Tibial nerve (tissue), 4 donors: ENCODE data around the gene PPARGC1A. TPM values are rescaled to one million over a fixed set of nuclear protein-coding genes. Genes with fewer than 3 reads are reported as not detected.

ENCODE experiments used
- DNase-seq, 2 donors: peaks; one replicate each; pipeline ENCODE4 v3.0.0-alpha.2; 2019; ENCODE audit warnings: low spot score in 2 of 2
- H3K27ac ChIP-seq, 4 donors: fragments of 200-600 bp; sonication (generic) in 3 of 4; one replicate each; pipeline ENCODE4 v1.5.1; 2017 to 2019; ENCODE audit warnings: mild to moderate bottlenecking in 1 of 4
- H3K27me3 ChIP-seq, 2 donors: fragments of 200-600 bp; sonication (generic) in 1 of 2; one replicate each; pipeline versions ENCODE4 v1.5.1 to v1.6.0; 2017 to 2019
- H3K36me3 ChIP-seq, 3 donors: fragments of 200-600 bp; sonication (generic); one replicate each; pipeline ENCODE4 v1.5.1; 2018 to 2019
- H3K4me1 ChIP-seq, 4 donors: fragments of 200-600 bp; sonication (generic) in 3 of 4; one replicate each; pipeline ENCODE4 v1.5.1; 2017 to 2019
- H3K4me3 ChIP-seq, 4 donors: fragments of 200-600 bp; sonication (generic) in 3 of 4; one replicate each; pipeline ENCODE4 v1.5.1; 2017 to 2019; ENCODE audit warnings: mild to moderate bottlenecking in 1 of 4, moderate library complexity in 1 of 4
- H3K9me3 ChIP-seq, 4 donors: fragments of 200-600 bp; sonication (generic) in 3 of 4; one replicate each; pipeline ENCODE4 v1.5.1; 2017 to 2019
- EP300 ChIP-seq, 2 donors: sonication (generic); formaldehyde crosslinking; IDR thresholded peaks; one replicate each; pipeline ENCODE4 v1.6.1; 2017; ENCODE audit warnings: antibody characterized with exemption in 2 of 2, mild to moderate bottlenecking in 1 of 2
- POLR2A ChIP-seq, 2 donors: fragments of 450-650 bp; IDR thresholded peaks; one replicate each; pipeline ENCODE4 v1.6.1; 2017; ENCODE audit warnings: antibody characterized with exemption in 2 of 2, mild to moderate bottlenecking in 2 of 2, moderate library complexity in 2 of 2
- WGBS, 2 donors: methylation state at CpG; one replicate each; pipeline ENCODE4 v1.1.5; 2018; 5-methylcytosine and 5-hydroxymethylcytosine counted together
- total RNA-seq, 4 donors: library from RNA; depleted of rRNA; stranded (reverse); fragments of >200 nt; gene quantifications; one replicate each; pipeline ENCODE4 v1.1.0, GENCODE V29; 2016
- TF ChIP-seq, protein P1 (sequence below), 5 experiments: fragments of 200-600 bp in 3 of 5; fragments of 450-650 bp in 2 of 5; sonication (generic) in 3 of 5; IDR thresholded peaks; one replicate each; pipeline ENCODE4 v1.5.1; 2016 to 2019; ENCODE audit warnings: antibody characterized with exemption in 5 of 5, mild to moderate bottlenecking in 3 of 5, moderate library complexity in 2 of 5

The PPARGC1A gene
- total RNA-seq, 4 donors from 2014 or later: 4.6 to 14.7 (median 6.8) TPM

DNA sequence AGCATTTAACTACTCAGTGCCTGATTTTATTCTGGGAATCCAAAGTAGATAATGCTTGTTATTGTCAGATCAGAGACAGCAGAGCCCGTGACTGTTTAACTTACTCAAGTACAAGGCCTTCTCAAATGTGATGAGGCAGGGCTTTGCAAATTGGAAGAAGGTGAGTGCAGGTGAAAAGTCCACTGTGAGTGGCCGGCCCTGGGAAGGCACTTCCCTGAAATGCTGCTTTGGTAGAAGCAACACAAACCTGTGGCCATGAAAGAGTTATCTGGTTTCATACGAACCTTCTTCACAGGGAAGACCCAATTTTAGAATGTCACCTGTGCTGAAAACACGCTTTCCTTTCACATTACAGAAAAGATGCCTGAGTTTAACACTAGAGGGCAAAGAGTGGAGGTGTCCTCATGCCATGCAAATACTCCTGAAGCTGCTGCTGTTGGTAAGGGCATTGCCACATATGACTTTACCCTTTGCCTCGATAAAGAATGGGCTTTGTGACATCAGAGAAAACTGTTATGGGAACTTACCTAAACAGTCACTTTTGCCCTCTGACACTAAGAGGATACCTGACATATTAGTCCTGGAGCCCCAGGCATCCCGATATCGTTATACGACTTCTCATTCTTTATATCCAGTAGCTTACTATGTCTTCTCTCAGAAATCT is 8.0 kb downstream of the PPARGC1A start:
- Histone ChIP-seq H3K4me3 (no peak overlapping the region), H3K4me1 (peaks cover 0 to 18% (median 0%) of the 10 kb centered on the region in 4 donors), H3K27ac (no peak overlapping the region), H3K27me3 (no peaks in the 10 kb centered on the region), H3K9me3 (no peaks in the 10 kb centered on the region), H3K36me3 (no peaks in the 10 kb centered on the region)
- no peak for DNase-seq
- no peak for TF ChIP-seq EP300 (IDR thresholded peaks at IDR 0.05)
- no peak for TF ChIP-seq POLR2A (IDR thresholded peaks at IDR 0.05)
- TF ChIP-seq, protein P1, sequence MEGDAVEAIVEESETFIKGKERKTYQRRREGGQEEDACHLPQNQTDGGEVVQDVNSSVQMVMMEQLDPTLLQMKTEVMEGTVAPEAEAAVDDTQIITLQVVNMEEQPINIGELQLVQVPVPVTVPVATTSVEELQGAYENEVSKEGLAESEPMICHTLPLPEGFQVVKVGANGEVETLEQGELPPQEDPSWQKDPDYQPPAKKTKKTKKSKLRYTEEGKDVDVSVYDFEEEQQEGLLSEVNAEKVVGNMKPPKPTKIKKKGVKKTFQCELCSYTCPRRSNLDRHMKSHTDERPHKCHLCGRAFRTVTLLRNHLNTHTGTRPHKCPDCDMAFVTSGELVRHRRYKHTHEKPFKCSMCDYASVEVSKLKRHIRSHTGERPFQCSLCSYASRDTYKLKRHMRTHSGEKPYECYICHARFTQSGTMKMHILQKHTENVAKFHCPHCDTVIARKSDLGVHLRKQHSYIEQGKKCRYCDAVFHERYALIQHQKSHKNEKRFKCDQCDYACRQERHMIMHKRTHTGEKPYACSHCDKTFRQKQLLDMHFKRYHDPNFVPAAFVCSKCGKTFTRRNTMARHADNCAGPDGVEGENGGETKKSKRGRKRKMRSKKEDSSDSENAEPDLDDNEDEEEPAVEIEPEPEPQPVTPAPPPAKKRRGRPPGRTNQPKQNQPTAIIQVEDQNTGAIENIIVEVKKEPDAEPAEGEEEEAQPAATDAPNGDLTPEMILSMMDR (IDR thresholded peaks at IDR 0.05): no peak
- 78 to 81% methylated on average over 8 of the region's 8 CpGs for WGBS, 2 donors

DNA sequence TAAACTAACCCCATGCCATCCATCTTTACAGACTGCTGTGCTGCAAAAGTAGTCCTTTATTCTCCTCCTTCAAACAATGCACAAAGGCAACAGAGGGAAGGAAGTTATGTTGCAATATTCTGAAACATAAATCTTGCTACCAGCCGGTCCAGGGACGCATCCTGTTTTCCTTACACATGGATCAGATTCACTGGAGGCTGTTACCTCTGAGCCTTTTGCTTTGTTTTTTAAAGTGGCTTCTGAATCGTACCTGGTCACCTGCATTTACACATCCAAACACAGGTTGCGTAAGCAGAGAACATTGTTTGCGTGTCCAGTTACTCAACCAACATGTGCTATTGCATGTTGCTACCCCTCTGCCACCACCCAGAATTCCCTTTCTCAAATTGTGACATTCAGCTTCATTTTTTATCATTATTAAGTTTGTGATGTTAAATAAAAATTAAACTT is 8.8 kb downstream of the PPARGC1A start:
- 47 to 50% methylated on average over 5 of the region's 5 CpGs for WGBS, 2 donors
- no peak for TF ChIP-seq EP300 (IDR thresholded peaks at IDR 0.05)
- TF ChIP-seq, protein P1 (IDR thresholded peaks at IDR 0.05): no peak
- TF ChIP-seq POLR2A (IDR thresholded peaks at IDR 0.05): no peak
- peaks cover 0 to 18% (median 0%) of the 10 kb centered on the region in 4 donors for H3K4me1 ChIP-seq

DNA sequence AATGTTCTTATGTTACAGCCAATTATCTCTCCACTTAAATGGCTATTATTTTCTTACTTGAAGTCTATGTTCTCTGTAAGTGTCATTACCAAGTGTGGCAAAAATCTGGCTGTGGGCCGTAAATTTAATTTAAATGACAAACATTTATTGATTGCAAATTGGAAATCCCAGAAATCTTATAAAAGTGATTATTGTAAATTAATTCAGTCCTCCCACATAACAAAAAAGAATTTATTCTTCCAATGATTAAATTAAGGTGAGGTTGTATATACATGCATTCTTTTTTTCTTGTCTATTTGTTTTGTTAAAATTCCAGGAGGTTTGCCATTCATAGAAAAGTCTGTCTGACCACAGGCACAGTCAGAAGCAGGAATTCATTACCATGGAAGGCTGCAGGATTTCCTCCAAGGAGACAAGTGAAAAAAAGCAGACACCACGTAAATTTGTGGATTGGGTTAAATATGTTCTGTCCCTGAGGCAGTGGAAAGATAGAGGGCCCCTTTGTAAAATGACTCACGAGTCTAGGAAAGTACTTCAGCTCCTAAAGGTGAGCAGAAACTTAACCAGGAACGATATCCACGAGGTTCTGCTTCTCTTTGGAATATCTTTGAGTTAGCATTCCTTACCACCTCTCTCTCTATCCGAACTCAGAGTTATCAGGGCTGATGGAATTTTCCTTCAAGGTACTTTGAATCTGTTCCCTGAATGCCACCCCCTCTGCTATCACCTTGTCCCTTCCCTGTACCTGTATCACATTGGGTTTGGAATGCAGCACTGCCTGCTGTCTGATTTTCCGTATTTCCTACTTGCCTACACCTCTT is 10.7 kb downstream of the PPARGC1A start:
- WGBS, 2 donors: 68 to 76% methylated on average over 7 of the region's 7 CpGs
- peaks cover 0 to 18% (median 0%) of the 10 kb centered on the region in 4 donors for H3K4me1 ChIP-seq
- H3K4me3 ChIP-seq: no peak overlapping the region
- DNase-seq: no peak
- TF ChIP-seq, protein P1 (IDR thresholded peaks at IDR 0.05): no peak
- no peak for TF ChIP-seq EP300 (IDR thresholded peaks at IDR 0.05)
- TF ChIP-seq POLR2A (IDR thresholded peaks at IDR 0.05): no peak
- H3K27me3 ChIP-seq: no peaks in the 10 kb centered on the region
- no peak overlapping the region for H3K27ac ChIP-seq
- no peaks in the 10 kb centered on the region for H3K9me3 ChIP-seq
- no peaks in the 10 kb centered on the region for H3K36me3 ChIP-seq

More for the DNA sequence above, 8.8 kb downstream of the PPARGC1A start:
- H3K27ac ChIP-seq: no peak overlapping the region
- H3K4me3 ChIP-seq: no peak overlapping the region
- H3K27me3 ChIP-seq: no peaks in the 10 kb centered on the region
- no peak for DNase-seq
- H3K9me3 ChIP-seq: no peaks in the 10 kb centered on the region
- H3K36me3 ChIP-seq: no peaks in the 10 kb centered on the region

DNA sequence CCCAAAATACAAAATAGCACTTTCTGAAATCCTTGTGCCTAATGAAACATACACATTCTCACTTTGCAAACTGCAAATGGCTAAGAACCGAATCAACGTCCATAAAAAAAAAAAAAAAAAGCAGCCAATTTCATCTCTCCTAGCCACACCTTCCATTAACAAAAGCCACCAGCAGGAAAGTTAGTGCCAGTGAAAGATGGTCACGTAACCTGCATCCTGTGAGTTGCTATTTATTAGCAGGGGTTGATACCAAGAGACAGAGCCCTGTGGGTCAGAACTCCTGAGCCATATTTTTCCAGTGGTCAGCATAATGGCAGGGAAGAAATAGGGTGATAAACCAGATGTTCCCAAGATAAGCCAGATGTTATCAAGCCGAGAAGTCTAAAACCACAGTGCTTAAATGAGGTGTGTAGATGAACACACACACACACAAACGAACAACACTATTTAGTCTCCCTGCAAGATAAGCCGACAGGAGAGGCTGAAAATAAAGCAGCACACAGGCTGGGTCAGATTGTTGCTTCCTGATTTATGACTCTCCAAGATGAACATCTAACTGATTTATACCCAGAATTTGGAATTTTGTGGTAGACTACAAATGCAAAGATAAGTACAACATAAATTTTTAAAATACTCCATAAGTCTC is 11.5 kb downstream of the PPARGC1A start:
- no peak overlapping the region for H3K27ac ChIP-seq
- TF ChIP-seq, protein P1 (IDR thresholded peaks at IDR 0.05): no peak
- no peak for TF ChIP-seq EP300 (IDR thresholded peaks at IDR 0.05)
- TF ChIP-seq POLR2A (IDR thresholded peaks at IDR 0.05): no peak
- no peaks in the 10 kb centered on the region for H3K36me3 ChIP-seq
- peaks cover 0 to 18% (median 0%) of the 10 kb centered on the region in 4 donors for H3K4me1 ChIP-seq
- no peak for DNase-seq
- no peak overlapping the region for H3K4me3 ChIP-seq
- no peaks in the 10 kb centered on the region for H3K27me3 ChIP-seq
- 62 to 64% methylated on average over 6 of the region's 6 CpGs for WGBS, 2 donors
- no peaks in the 10 kb centered on the region for H3K9me3 ChIP-seq
